ENCODE data around the gene ARL3.
"Not testable (repeated sequence)": the region's sequence is repeated elsewhere in the genome, so short reads cannot be mapped to it uniquely, and the experiment has no call there.

Gene ARL3

DNA sequence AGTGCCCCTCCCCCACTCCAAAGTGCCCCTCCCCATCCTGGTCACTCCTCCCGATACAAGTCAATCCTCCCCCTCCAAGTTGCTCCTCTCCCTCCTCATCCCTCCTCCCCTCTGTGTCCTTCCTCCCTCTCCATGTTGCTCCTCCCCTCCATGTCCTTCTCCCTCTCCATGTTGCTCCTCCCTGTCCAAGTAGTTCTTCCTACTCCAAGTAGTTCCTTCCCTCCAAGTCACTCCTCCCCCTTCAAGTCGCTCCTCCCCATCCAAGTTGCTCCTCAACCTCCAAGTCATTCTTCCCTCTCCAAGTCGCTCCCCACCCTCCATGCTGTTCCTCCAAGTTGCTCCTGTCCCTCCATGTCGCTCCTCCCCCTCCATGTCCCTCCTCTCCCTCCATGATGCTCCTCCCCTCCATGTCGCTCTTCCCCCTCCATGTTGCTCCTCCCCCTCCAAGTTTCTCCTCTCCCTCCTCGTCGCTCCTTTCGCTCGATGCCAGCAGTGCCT is 20.9 kb upstream of the ARL3 start:
- no peak for DNase-seq (ENCODE audit: low spot score)

DNA sequence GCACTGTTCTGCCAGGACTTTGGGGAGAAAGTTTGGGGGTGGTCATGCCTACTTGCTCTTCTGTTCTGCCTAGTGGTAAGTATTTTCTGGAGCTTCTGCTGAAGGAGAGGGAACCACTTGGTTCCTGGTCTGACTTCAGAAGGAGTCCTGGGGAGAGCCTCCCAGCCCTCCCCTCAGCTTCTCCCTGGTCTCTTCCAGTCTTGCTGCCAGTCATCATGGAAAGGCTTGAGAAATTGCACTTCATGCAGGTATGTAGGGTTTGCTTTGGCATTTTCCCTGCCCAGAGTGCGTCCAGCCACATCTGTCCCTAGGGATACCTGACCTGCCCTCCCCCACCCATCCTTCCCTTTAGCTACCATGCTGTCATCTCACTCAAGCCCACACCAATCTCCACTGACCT is 18.5 kb upstream of the ARL3 start:
- no peak for DNase-seq (ENCODE audit: low spot score)

DNA sequence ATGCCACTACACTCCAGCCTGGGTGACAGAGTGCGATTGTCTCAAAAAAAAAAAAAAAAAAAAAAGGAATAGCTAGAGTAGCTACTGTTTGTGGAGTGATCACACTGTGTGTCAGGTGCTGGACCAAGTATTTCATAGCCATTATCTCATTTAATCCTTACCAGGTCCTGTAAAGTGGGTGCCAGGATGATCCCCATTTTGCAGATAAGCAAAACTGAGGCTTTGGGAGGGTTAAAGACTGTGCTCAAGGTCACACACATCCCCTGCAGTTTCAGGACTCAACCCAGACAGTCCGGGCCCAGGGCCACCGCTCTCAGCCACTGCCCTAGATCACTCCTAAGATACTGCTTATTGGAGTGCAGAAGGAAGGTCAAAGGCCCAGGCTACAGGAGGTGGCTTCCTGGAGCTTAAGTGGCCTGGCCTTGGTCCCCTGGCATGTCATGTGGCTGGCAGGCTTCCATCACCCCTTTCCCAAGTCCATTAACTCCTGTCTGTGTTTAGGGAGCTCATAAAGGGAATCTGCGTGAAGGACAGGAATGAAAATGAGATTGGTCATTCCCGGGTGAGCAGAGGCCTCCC is 17.1 kb upstream of the ARL3 start:
- no peak for DNase-seq (ENCODE audit: low spot score)

DNA sequence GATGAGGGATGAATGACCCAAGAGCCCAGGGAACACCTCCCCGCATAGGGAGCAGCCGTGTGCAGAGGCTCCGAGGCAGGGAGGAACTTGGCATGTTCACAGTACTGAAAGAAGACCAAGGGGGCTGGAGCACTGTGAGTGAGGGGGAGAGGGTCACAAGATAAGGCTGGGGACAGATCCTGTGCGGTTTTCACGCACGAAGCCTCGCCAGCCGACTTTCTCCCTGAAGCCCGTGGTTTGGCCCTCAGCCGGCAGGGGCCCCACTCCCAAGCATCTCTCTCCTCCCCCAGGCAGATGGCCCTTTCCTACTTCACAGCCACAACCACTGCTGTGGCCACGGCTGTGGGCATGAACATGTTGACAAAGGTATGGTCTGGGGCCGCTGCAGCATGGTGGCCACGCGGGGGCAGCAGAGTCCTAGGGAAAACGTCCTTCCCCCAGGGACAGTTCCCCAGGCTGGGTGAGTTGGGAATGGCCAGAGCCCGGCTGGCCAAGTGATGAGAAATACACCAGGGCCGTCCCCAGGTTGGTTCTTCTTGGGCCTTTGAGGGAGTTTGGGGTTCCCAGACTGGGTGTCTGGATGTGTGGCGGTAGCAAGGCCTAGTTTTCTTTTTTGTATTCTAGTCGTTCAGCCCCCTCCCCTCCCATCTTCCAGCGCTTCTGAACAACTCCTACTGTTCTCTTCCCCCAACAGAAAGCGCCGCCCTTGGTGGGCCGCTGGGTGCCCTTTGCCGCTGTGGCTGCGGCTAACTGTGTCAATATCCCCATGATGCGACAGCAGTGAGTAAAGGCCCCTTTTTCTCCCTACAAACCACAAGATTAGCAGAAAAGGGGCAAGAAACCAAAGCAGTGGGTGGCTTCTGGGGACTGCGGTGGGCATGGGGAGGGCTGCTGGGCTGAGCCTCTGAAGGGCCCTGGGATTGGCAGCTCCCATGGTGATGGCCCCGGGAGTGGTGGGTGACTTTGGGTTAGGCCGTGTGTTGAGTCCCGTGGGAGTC is 15.1 kb upstream of the ARL3 start:
- peak; percentile 79 for DNase-seq (ENCODE audit: low spot score)

DNA sequence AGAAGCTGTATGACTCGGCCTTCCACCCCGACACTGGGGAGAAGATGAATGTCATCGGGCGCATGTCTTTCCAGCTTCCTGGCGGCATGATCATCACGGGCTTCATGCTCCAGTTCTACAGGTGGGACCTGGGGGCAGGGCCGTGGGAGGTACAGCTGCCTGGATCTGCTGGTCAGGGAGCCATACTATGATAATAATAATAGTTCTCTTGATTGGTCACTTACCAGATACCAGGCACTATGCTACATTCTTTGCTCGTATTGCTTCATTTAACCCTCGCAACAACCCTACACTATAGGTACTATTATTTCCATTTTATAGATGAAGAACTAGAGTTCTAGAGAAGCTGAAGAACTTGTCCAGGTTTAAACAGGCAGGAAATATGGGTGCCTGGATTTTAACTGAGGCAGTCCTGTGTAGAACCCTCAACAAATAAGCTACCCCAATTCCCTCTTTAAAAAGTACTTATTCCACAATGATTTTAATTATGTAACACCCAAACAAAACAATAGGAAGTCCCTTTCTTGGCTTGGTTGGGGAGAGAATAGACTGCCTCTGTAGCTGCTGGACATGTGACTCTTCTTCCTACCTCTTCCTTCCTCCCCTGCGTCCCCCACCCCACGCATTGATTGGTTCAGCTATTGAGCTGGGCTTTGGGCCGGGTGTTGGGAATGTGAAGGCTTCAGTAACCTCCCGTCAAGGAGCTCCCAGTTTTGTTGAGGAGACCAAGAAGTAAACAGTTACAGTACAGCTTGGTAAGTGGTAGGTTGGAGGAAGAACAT is 13.0 kb upstream of the ARL3 start:
- DNase-seq (ENCODE audit: low spot score): peak; percentile 50

DNA sequence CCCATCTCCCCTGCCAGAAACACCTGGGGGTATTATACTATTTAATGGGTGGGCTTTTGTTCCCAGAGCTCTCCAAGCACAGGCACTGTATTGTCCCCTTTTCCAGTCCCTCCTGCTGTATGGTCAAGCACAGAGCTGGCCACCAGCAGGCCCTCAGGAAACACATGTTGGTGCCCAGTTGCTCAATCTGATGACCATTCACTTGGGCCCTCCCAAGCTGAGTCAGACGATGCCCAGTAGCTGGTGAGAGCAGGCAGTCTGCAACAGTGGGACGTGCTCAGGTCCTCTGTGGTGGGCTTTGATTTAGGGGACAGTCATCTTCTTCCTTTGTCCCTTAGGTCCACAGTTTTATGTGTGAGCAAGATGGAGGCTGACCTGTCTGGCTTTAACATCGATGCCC is 12.1 kb upstream of the ARL3 start:
- peak; percentile 35 for DNase-seq (ENCODE audit: low spot score)

DNA sequence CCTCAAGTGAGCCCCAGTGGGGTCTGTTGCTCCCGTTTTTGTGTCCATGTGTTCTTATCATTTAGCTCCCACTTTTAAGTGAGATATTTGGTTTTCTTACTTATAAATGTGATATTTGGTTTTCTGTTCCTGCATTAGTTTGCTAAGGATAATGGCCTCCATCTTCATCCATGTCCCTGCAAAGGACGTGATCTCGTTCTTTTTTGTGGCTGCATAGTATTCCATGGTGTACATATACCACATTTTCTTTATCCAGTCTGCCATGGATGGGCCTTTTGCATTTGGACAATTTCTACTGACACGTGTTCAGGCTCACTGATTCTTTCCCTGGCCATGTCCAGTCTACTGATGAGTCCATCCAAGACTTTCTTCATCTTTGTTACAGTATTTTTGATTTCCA is 9.8 kb upstream of the ARL3 start:
- no peak for DNase-seq (ENCODE audit: low spot score)

DNA sequence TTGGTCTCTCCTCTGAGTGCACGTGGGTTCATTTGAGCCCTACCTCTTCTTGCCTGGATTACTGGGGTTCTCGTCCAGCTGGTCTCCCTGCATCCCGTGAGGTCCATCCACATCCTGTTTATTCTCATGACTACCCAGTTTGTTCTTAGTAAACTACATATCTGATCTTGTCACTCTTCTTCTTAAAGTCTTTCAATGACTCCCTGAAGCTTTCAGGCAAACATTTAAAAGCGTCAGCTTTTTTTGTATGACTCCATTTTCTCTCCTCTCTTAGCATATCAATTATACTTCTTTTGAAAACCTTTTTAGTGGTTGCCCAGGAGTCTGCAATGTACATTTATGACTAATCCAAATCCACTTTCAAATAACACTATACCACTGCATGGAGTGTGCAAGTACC is 7.8 kb upstream of the ARL3 start:
- no peak for DNase-seq (ENCODE audit: low spot score)

DNA sequence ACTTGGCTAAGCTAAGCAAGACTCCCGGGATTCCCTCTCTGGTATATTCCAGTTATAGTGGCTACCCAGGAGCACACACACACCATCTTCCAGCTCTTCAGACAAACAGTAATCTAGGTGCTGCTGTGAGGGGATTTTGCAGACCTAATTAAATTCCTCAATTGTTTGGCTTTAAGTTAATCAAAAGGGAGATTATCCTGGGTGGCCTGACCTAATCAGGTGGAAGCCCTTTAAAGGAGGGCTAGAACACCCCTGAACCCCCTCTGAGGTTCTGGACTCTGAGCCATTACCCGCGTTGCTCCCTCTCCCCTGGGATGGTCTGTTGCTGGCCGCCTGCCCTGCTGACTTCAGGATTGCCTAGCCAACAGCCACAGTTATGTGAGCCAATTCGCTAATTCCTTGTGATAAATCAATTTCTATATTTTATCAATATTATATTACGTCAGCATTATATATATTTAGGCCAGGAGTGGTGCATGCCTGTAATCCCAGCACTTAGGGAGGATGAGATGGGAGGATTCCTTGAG is 6.6 kb upstream of the ARL3 start:
- no peak for DNase-seq (ENCODE audit: low spot score)

DNA sequence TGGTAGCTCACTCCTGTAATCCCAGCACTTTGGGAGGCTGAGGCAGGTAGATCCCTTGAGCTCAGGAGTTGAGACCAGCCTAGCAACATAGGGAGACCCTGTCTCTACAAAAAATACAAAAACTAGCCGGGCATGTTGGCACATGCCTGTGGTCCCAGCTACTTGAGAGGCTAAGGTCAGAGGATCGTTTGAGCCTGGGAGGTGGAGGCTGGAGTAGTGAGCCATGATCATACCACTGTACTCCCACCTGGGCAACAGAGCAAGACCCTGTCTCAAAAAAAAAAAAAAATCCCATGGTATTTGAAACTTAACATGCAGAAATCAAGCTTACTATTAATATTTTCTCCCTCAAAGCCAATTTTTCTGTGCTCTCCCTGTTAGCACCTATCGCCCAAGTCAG is 6.1 kb upstream of the ARL3 start:
- no peak for DNase-seq (ENCODE audit: low spot score)

DNA sequence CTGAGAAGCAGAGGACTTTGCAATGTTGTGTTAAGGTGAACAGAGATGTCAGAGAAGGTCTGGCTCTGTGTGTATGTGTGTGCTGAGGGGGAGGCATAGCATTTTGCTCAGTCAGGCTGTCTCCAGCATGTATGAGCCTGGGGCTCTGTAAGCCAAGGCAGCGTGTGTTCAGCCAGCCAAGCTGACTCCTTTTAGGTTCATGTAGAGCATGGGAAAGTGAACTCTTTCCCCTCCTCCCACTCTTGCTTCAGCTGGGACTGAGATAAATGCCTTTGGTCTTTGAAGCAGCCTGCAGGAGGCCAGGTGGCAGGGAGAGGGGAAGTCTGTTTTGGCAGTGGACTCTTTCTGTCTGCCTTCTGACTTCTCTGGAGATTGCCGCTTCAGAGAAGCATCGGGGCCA is 4.0 kb upstream of the ARL3 start:
- peak; percentile 56 for DNase-seq (ENCODE audit: low spot score)

DNA sequence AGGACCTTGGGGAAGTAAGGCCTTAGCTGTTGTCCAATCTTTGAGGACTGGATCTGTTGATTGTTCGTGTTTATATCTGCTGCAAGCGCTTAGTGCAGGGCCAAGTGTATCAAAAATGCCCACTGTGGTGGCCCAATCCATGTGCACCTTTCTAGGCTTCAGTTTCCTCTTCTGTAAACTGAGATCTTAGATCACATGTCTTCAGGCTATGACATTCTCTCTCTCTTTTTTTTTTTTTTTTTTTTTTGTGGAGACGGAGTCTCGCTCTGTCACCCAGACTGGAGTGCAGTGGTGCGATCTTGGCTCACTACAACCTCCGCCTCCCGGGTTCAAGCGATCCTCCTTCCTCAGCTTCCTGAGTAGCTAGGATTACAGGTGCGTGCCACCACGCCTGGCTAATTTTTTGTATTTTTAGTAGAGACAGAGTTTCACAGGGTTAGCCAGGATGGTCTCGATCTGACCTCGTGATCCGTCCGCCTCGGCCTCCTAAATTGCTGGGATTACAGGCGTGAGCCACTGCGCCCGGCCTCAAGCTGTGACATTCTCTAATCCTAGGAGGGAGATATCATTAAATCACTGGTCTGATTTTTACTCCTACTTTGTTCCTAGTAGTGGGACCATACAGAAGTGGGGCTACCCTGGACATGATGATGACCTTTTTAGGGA is 2.8 kb upstream of the ARL3 start:
- DNase-seq (ENCODE audit: low spot score): not testable (repeated sequence)

DNA sequence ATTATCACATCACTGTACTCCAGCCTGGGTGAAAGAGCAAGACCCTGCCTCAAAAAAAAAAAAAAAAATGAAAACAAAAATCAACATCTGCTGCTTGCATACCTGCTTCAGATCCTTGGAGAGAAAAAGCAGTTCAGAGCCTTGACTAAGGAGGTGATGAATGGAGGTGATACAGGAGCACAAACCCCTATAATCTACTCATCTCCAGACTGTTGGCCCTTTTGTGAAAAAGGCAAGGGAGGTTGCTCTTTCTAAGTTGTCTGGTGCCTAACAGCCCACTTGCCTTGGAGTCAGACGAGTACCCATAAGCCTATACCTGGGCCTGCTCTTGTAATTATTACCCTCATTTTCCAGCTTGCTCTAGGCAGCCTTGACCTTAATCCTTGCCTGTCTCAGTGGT is 1.7 kb upstream of the ARL3 start:
- DNase-seq (ENCODE audit: low spot score): no peak

DNA sequence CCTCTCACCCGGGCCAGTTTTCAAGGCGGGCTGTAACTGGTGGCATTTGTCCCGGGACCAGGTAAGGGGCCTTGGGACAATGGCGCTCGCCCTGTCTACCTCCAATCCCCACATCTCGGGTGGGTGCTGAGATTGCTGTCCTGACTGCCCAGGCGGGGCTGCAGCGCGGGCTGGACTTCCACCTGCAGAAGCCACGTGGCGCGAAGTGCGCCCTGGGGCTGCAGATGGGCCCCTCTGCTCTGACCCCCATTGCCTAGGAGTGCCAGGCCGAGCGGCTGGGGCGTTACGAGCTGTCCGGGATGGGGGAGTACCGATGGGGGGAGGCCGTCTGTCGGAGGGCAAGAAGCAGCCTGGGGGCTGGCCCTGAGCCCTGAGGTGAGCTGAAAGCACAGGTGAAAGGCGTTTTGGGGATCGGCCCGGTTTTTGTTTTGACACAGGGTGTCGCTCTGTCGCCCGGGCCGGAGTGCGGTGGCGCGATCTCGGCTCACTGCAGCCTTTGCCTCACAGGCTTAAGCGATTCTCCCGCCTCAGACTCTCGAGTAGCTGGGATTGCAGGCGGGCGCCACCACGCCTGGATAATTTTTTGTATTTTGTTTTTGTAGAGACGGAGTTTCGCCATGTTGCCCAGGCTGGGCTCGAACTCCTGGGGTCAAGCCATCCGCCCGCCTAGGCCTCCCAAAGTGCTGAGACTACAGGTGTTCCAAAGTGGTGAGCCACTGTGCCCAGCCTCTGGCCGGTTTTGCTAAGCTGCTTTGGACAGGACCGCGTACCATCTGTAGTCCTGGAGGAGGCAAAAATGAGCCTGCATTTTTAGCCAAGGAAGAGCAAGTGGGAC is 641 bp upstream of the ARL3 start, which contains the start of gene SFXN2:
SFXN2 (plus strand) TSS at position 16 of the 835 bp plus-strand sequence. CDS start 12,001 bp downstream, outside the sequence.
- DNase-seq (ENCODE audit: low spot score): no peak

DNA sequence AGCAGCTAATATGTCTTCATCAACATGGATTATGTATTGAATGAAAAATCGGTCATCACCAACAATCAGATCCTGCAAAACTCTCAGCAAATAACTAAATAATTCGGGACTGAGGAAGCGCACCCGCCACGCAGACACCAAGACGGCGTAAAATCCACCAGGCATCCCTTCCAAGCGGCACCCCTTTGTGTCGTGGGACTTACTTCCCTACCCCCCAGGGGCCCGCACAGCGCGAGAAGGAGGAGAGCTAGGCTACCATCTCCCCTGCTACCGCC is 721 bp downstream of the ARL3 start:
- no peak for DNase-seq (ENCODE audit: low spot score)

DNA sequence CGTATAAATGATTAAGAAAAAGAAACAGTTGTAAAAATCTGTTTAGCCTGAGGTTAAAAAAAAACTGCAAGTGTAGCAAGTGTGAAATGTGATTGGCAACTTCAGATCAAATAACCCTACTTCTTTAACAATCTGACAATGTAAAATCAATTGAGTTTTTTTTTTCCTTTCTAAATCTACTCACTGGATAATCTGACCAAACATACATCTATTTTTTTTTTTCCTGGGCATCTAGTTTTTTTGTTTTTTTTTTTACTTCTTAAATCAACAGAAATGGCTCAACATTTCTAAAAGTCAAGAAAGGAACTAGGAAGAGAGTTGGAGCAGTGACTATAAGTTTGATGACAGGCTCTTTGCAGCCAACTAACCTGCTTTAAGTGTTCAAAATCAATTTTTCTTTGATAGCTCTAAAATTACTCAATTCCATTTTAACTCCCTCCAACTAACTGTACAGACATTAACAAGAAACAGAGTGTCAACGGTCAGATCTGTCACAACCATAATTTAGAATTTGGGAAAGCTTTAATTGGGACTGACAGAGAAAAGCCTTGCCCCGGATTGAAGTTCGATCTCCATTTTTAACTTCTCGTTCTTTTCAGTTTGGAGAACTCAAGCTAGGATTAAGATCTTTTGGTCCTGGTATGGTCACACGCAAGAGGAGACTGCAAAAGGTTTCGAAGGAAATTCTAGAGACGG is 1.2 kb downstream of the ARL3 start:
- DNase-seq (ENCODE audit: low spot score): no peak

DNA sequence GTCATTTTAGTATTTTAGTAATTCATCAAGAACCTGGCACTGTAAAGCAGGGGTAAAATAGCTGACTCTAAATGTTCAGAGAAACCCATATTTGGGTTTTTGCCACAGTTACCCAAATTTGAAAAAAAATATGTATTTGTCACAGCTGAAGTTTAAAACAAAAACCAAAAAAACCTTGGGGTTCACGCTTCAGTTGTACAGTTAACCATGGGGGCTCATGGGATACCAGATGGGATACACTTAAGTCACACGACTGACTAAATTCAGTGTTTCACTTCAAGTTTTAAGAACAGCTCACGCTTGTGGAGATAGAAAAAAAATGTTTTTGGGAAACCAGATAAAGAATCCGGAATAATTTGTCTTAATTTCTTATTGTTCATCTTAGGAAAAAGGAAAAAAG is 2.1 kb downstream of the ARL3 start:
- no peak for DNase-seq (ENCODE audit: low spot score)

DNA sequence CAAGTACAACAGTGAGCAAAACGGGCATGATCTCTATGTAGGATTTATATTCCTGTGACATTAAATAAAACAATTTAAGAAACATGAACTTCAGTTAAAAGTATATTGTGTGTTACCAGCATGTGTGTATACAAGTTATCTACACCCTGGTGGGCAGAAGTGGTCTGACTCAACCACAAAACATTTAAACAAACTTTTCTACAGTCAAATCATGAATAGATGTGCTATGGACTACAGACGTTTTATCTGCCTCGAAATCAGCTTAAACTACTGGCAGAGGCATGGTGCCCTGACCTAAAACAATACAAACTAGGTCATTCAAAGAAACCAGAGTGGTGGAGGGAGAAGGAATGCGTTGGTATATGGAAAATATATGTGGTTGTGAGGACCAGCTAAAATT is 3.6 kb downstream of the ARL3 start:
- peak; percentile 37 for DNase-seq (ENCODE audit: low spot score)

DNA sequence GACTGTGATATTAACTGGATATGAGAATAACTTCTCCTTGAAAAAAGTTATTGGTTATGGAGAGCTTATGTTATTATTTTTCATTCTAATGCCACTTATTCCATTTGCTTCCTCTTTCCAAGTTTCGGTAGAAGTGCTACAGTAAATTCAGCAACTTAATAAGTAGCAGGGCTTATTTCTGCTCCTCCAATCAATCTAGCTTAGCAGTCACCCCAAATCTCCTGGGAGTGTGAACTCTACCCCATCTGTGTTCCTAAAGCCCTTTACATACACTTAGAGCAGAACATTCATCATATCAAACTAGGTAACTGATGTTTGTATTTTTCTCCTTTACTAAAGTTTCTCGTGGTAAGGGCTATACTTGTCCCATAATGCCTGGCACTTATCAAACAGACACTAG is 8.7 kb downstream of the ARL3 start:
- no peak for DNase-seq (ENCODE audit: low spot score)

DNA sequence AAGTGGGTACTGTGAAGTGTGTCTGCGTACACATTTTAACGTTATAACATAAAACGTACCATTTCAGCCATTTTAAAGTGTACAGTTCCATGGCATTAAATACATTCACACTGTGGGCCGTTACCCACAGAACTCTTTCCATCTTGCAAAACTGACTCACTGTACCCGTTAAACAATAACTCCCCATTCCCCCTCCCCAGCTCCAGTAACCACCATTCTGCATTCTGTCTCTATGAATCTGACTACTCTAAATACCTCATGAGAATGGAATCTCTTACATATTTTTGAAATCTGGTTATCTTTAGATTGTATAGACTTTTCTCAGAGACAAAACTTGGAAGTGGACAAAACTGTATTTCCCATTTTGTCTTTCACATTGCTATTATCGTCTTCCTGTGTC is 9.3 kb downstream of the ARL3 start:
- DNase-seq (ENCODE audit: low spot score): peak; percentile 88

Measured in kidney tubule cell (primary cell).